Aorta (tissue), 5 donors: ENCODE data around the gene ITPK1. TPM values are rescaled to one million over a fixed set of nuclear protein-coding genes. Genes with fewer than 3 reads are reported as not detected.

Source experiments
- ATAC-seq: fragments of 200-7000 bp; cut with Tn5 transposase; one replicate; pipeline ENCODE4 v1.9.1; 2022; ENCODE audit warnings: moderate library complexity; ENCODE audit not compliant: low FRiP score
- DNase-seq, 2 donors: peaks; one replicate each; pipeline ENCODE4 v3.0.0-alpha.2; 2020
- H3K27ac ChIP-seq, 2 donors: one replicate each; pipeline ENCODE4 v1.5.1; 2013; ENCODE audit warnings: low read length in 2 of 2, mild to moderate bottlenecking in 2 of 2, moderate library complexity in 2 of 2, control low read depth in 1 of 2, inconsistent platforms in 1 of 2, low read depth in 1 of 2
- H3K27me3 ChIP-seq, 2 donors: one replicate each; pipeline ENCODE4 v1.6.1; 2013; ENCODE audit warnings: control low read depth in 1 of 2, low read length in 1 of 2, mild to moderate bottlenecking in 1 of 2, moderate library complexity in 1 of 2; ENCODE audit not compliant: insufficient read depth in 2 of 2, control insufficient read depth in 1 of 2
- H3K36me3 ChIP-seq, 2 donors: one replicate each; pipeline ENCODE4 v1.6.1; 2013; ENCODE audit warnings: control low read depth in 1 of 2, low read length in 1 of 2, mild to moderate bottlenecking in 1 of 2; ENCODE audit not compliant: insufficient read depth in 2 of 2, control insufficient read depth in 1 of 2
- H3K4me1 ChIP-seq, 2 donors: one replicate each; pipeline ENCODE4 v1.6.1; 2013; ENCODE audit warnings: low read length in 2 of 2, control low read depth in 1 of 2, mild to moderate bottlenecking in 1 of 2, moderate library complexity in 1 of 2; ENCODE audit not compliant: insufficient read depth in 2 of 2, control insufficient read depth in 1 of 2
- H3K4me3 ChIP-seq, 2 donors: one replicate each; pipeline ENCODE4 v1.5.1; 2013; ENCODE audit warnings: low read length in 2 of 2, control low read depth in 1 of 2, mild to moderate bottlenecking in 1 of 2
- H3K9me3 ChIP-seq: one replicate; pipeline ENCODE4 v1.6.1; 2013; ENCODE audit warnings: mild to moderate bottlenecking, low read length; ENCODE audit not compliant: control insufficient read depth
- WGBS, 2 donors: extraction: QIAGEN DNeasy Blood & Tissue Kit; methylation state at CpG; one replicate each; pipeline ENCODE4 v1.1.7; 2013; 5-methylcytosine and 5-hydroxymethylcytosine counted together
- intact Hi-C, 2 donors: fragments of 100-400 bp; cut with DNase I; formaldehyde crosslinking; loops; one replicate each; pipeline versions ENCODE4 v1.14.2 to v1.15.0; 2022
- polyA plus RNA-seq, 2 donors: library from polyadenylated mRNA; stranded (reverse); fragments of 200-250 nt; gene quantifications; one replicate each; pipeline ENCODE4 v1.2.3, GENCODE V29; 2013
- total RNA-seq, 2 donors: library from RNA; stranded (reverse); fragmentation: NEBNext Ultra II Directional; extraction: Animal tissue kit (Norgen Biotek cat#: 25700); gene quantifications; one replicate each; pipeline ENCODE4 v1.2.1, GENCODE V29; 2021
- donor health status: healthy with polysubstance abuse.
- donor health status: Bipolar disorder and iron deficiency.
- donor health status: DM: no; HTN: no; CAD: no.
- donor health status: DM: no; HTN: no; CAD: no.
- donor health status: DM: yes; HTN: yes; CAD: no.

ITPK1 gene
- total and polyA plus RNA-seq, 4 donors = 39.7 to 69.5 (median 54.2) TPM

DNA sequence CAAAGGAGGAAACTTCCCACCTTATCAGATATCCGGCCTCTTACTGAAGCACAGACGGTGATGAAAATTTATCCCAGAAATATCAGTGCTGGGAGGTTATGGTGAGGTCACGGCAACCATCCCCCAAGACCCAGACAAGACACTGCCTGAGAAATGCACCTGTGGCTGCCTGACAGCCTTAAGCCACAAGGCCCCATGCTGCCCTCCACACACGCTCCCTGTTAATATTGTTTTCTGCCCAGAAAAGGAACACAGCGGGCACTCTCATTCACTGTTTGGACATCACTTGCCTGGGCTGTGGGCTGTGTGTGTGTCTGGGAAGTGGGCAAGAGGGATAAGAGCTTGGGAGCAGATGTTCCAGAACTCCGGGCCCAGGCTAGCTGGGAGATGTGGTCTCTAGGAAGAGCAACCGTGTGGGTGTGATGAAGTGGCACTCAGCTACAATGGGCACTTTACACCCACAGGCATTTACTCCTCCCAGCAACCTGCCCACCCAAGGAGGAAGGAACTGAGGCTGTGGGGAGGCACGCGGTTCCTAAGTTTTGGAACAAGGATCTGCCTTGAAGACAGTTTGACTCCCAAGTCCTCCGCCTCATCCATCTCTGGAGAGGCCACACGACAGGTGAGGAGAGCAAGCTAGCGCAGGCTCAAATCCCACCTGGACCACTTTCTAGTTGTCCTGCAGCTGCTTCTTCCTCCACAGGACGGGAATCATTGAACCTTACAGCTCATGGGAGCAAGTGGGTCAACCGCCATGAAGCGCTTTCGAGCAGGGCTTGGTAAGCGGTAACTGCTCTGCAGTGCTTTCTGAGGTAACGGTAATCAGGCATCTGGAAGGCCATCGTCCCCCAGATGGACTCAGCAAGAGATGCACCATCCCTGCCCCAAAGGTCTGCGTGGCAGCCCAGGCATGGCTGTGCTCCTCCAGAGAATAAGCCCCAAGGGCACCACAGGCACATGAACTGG, 101.4 kb downstream of the ITPK1 start:
- Histone ChIP-seq H3K4me1 (peaks cover 1 to 4% of the 10 kb centered on the region in 2 donors), H3K27me3 (no peaks in the 10 kb centered on the region), H3K9me3 (no peaks in the 10 kb centered on the region), H3K27ac (no peak overlapping the region), H3K36me3 (no peaks in the 10 kb centered on the region), H3K4me3 (no peak overlapping the region)
- 95 to 96% methylated on average over 20 of the region's 20 CpGs for WGBS, 2 donors
- ATAC-seq (no peak), DNase-seq (no peak)
- intact Hi-C loops = no loop called here

GRCh38 chr14:93012951-93013719, 102.6 kb downstream of the ITPK1 start:
- DNase-seq = peak in 1 of 2 donors; percentile 64
- 39 to 45% methylated on average over 10 of the region's 10 CpGs for WGBS, 2 donors
- H3K4me1 ChIP-seq = peaks cover 1 to 4% of the 10 kb centered on the region in 2 donors
- H3K4me3 ChIP-seq = no peak overlapping the region
- peak overlapping the region in 1 of 2 donors; percentile 52 for H3K27ac ChIP-seq
- no peaks in the 10 kb centered on the region for H3K36me3 ChIP-seq
- intact Hi-C loops = no loop called here
- peak; percentile 61 for ATAC-seq
- H3K27me3 ChIP-seq = no peaks in the 10 kb centered on the region
- no peaks in the 10 kb centered on the region for H3K9me3 ChIP-seq

- intact Hi-C loops = no loop called here
- Histone ChIP-seq H3K27me3 (no peaks in the 10 kb centered on the region), H3K9me3 (no peaks in the 10 kb centered on the region), H3K4me3 (no peak overlapping the region), H3K4me1 (peaks cover 1 to 4% of the 10 kb centered on the region in 2 donors), H3K27ac (no peak overlapping the region), H3K36me3 (no peaks in the 10 kb centered on the region)
- 76 to 85% methylated on average over 7 of the region's 7 CpGs for WGBS, 2 donors
- no peak for DNase-seq
- ATAC-seq = no peak
Measured at GRCh38 chr14:93012506-93012905, 103.2 kb downstream of the ITPK1 start.

- WGBS, 2 donors = 94% methylated on average over 22 of the region's 22 CpGs
Measured at GRCh38 chr14:93011650-93012325, 103.9 kb downstream of the ITPK1 start.

GRCh38 chr14:93011141-93011529, 104.6 kb downstream of the ITPK1 start:
- intact Hi-C loops = no loop called here
- 92% methylated on average over 10 of the region's 10 CpGs for WGBS, 2 donors

More at GRCh38 chr14:93011650-93012325, 103.9 kb downstream of the ITPK1 start:
- DNase-seq = no peak
- Histone ChIP-seq H3K36me3 (no peaks in the 10 kb centered on the region), H3K4me3 (no peak overlapping the region), H3K27ac (no peak overlapping the region), H3K27me3 (no peaks in the 10 kb centered on the region), H3K4me1 (peaks cover 1 to 4% of the 10 kb centered on the region in 2 donors), H3K9me3 (no peaks in the 10 kb centered on the region)
- ATAC-seq = no peak
- intact Hi-C loops = no loop called here

GRCh38 chr14:93010522-93011140, 105.1 kb downstream of the ITPK1 start:
- no peaks in the 10 kb centered on the region for H3K27me3 ChIP-seq
- WGBS, 2 donors = 89 to 90% methylated on average over 13 of the region's 13 CpGs
- intact Hi-C loops = no loop called here
- ATAC-seq (no peak), DNase-seq (no peak)
- H3K4me3 ChIP-seq = no peak overlapping the region
- H3K36me3 ChIP-seq = no peaks in the 10 kb centered on the region
- no peak overlapping the region for H3K27ac ChIP-seq
- peaks cover 1 to 4% of the 10 kb centered on the region in 2 donors for H3K4me1 ChIP-seq
- H3K9me3 ChIP-seq = no peaks in the 10 kb centered on the region

More at GRCh38 chr14:93011141-93011529, 104.6 kb downstream of the ITPK1 start:
- Histone ChIP-seq H3K9me3 (no peaks in the 10 kb centered on the region), H3K36me3 (no peaks in the 10 kb centered on the region), H3K4me1 (peaks cover 1 to 4% of the 10 kb centered on the region in 2 donors), H3K27me3 (no peaks in the 10 kb centered on the region), H3K27ac (no peak overlapping the region), H3K4me3 (no peak overlapping the region)
- ATAC-seq (no peak), DNase-seq (no peak)

DNA sequence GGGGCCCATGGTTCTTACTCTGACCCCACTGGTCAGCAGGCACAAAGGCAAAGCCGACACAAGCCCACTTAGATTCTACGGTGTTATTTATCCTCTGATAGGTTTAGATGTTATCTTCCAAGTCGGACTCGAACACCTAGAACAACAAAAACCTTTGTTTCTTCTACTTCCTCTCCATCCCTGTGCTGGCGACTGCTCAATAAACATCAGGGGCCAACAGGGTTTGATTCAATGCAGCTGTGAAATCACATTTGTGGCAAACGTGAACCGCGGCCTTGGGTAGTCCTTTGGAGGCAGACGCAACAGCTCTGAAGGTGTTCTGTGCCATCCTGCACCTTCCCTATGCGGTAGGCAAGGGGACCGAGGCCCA, 105.6 kb downstream of the ITPK1 start:
- Histone ChIP-seq H3K9me3 (no peaks in the 10 kb centered on the region), H3K27me3 (no peaks in the 10 kb centered on the region), H3K4me1 (peaks cover 1 to 4% of the 10 kb centered on the region in 2 donors), H3K36me3 (no peaks in the 10 kb centered on the region), H3K27ac (no peak overlapping the region), H3K4me3 (no peak overlapping the region)
- WGBS, 2 donors = 93% methylated on average over 11 of the region's 11 CpGs
- no peak for ATAC-seq
- no peak for DNase-seq
- intact Hi-C loops = no loop called here

DNA sequence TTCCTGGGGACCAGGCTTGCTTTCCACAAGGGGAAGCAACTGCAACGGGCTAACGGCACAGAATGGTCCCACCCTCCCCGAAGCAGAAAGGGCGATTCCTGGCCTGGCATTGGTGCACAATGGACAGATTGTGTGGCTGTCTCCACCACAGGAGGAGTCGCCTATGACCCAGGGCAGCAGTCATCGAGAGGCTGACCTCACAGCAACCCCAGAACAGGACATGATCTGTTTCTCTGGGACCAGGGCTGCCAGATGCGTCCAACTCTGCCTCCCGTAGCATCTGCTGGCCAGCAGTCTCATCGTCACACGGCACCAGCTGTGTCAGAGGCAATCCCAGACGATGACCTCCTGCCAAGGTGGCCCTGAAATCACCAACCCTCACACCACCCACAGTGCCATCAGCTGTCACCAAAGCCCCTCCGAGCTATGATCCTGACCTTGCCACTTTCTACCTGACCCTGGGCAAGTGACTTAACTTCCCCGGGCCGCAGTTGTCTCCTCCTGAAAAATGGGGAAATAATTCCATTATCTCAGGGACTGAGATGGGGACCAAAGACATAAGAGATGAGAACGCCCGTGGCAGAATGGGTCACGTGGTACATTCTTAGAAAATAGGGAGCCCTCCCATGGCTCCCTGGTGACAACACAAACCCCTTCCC, 106.1 kb downstream of the ITPK1 start:
- Histone ChIP-seq H3K27ac (no peak overlapping the region), H3K4me3 (no peak overlapping the region), H3K9me3 (no peaks in the 10 kb centered on the region), H3K36me3 (no peaks in the 10 kb centered on the region), H3K27me3 (no peaks in the 10 kb centered on the region), H3K4me1 (peaks cover 1 to 4% of the 10 kb centered on the region in 2 donors)
- DNase-seq (no peak), ATAC-seq (no peak)
- intact Hi-C loops = no loop called here
- 94 to 95% methylated on average over 17 of the region's 17 CpGs for WGBS, 2 donors
